ENCODE measurements around the gene ABHD16B.

ABHD16B gene

DNA sequence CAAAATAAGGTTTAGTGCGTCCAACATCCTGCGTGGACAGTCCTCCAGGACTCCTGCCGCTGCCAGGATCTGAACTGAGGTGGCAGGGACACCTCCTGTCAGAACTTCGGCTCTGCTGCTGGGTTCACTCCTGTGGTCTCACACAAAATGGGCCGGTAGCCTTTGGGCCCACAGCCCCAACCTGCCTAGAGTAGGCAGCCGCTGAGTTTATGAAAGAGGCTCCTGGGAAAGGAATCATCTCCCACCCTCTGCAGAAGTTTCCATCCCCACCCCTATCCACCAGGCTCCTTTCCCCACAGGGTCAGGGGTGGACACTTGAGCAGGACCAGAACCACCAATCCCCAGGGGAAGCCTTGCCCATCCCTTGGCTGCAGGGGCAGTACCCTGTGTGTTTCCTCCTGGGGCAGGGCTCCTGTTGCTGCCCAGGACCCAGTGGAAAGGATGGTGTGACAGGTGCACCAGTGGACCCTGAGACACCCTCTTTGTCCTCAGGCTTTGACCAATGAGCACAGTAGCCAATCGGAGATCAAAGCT lies 2.1 kb upstream of the ABHD16B start:
- in situ Hi-C loops (cut with HindIII; ENCODE audit: low sequenced_read_pairs): no loop called here
- DNase-seq (ENCODE audit: low read depth): no peak
- TF ChIP-seq, protein P1, sequence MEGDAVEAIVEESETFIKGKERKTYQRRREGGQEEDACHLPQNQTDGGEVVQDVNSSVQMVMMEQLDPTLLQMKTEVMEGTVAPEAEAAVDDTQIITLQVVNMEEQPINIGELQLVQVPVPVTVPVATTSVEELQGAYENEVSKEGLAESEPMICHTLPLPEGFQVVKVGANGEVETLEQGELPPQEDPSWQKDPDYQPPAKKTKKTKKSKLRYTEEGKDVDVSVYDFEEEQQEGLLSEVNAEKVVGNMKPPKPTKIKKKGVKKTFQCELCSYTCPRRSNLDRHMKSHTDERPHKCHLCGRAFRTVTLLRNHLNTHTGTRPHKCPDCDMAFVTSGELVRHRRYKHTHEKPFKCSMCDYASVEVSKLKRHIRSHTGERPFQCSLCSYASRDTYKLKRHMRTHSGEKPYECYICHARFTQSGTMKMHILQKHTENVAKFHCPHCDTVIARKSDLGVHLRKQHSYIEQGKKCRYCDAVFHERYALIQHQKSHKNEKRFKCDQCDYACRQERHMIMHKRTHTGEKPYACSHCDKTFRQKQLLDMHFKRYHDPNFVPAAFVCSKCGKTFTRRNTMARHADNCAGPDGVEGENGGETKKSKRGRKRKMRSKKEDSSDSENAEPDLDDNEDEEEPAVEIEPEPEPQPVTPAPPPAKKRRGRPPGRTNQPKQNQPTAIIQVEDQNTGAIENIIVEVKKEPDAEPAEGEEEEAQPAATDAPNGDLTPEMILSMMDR (IDR thresholded peaks at IDR 0.05; ENCODE audit: low read depth, low read length, missing control alignments): no peak
- no peak overlapping the region for H3K4me3 ChIP-seq (ENCODE audit: low read depth, low read length)

DNA sequence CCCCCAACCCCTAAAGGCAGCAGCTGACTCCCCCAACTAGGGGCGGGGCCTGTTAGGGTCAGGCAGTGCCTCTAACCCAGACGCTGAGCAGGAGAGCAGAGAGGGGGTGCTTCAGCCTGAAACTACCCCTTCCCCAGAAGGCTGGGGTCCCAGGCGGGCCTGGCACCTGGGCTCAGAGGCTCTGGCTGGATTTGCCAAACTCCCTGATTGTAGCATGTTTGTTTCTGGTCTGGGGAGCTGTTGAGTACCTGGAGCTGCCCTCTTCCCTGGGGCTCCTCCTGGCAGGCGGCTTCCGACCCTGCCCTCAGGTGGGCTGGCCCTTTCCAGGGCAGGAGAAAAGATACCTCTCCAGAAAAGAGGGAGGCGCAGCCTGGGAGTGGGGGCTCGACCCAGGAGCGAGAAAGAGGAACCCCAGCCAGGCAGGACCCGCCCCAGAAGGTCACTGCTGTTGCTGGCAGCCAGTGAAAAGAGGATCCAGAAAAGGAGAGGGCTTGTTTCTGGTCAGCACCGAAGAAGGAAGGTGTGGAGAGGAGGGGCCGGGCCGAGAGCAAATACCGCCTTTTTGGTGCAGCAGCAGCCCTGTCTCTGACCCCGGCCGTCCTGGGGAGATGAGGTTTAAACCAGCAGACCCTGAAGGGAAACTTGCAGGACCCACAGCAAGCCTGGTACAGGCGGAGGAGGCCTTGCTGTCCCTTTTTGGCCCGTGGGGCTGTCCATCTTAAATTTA lies 810 bp upstream of the ABHD16B start:
- TF ChIP-seq, protein P1 (IDR thresholded peaks at IDR 0.05; ENCODE audit: low read depth, low read length, missing control alignments): no peak
- in situ Hi-C loops (cut with HindIII; ENCODE audit: low sequenced_read_pairs): no loop called here
- no peak overlapping the region for H3K4me3 ChIP-seq (ENCODE audit: low read depth, low read length)
- no peak for DNase-seq (ENCODE audit: low read depth)

DNA sequence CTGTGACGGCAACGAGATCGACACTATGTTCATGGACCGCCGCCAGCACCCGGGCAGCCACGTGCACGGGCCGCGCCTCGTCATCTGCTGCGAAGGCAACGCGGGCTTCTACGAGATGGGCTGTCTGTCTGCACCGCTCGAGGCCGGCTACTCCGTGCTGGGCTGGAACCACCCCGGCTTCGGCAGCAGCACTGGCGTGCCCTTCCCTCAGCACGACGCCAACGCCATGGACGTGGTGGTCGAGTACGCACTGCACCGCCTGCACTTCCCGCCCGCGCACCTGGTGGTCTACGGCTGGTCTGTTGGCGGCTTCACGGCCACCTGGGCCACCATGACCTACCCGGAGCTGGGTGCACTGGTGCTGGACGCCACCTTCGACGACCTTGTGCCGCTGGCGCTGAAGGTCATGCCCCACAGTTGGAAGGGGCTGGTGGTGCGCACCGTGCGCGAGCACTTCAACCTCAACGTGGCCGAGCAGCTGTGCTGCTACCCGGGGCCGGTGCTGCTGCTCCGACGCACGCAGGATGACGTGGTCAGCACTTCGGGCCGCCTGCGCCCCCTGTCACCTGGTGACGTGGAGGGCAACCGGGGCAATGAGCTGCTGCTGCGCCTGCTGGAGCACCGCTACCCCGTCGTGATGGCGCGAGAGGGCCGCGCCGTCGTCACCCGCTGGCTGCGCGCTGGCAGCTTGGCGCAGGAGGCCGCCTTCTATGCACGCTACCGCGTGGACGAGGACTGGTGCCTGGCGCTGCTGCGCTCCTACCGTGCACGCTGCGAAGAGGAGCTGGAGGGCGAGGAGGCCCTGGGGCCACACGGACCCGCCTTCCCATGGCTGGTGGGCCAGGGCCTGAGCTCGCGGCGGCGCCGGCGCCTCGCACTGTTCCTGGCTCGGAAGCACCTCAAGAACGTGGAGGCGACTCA lies 943 bp downstream of the ABHD16B start:
- no peak for DNase-seq (ENCODE audit: low read depth)
- H3K4me3 ChIP-seq (ENCODE audit: low read depth, low read length): no peak overlapping the region
- TF ChIP-seq, protein P1 (IDR thresholded peaks at IDR 0.05; ENCODE audit: low read depth, low read length, missing control alignments): no peak
- in situ Hi-C loops (cut with HindIII; ENCODE audit: low sequenced_read_pairs): no loop called here

DNA sequence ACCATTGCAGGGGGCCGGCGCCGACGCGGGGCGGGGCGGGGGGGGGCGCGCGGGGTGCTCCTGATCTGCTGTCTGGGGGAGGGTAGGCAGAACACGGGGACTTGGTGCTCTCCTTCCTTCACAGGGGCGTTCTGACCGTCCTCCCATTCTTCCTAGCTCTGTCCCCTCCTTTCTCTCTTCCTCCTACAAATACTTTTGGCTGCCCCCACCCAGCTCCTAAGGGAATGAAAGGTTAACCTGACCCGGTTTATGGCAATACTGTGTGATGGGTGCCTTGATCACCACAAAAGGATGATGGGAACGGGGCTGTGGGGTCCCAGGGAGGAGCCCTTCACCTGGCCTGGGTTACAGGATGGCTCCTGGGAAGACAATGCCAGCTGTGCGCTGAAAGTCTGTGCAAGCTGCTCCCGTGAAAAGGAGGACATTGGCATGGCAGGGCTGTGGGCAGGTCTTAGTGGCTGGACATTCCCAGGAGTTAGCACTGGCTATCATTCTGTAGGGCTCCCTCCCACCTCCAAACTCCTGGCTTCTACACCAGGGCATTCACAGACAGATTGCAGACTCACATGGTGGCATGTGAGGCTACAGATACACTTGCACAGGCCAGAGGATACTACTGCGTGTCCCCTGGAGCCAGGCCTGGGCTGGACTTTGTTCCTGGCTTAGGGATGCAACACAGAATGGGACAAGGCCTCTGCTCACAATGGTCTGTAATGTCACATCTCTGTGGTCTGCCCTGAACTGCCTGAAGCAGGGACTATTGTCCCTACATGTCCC lies 1.9 kb downstream of the ABHD16B start:
- no peak for DNase-seq (ENCODE audit: low read depth)
- peak overlapping the region; percentile 95 for H3K4me3 ChIP-seq (ENCODE audit: low read depth, low read length)
- TF ChIP-seq, protein P1 (IDR thresholded peaks at IDR 0.05; ENCODE audit: low read depth, low read length, missing control alignments): no peak
- in situ Hi-C loops (cut with HindIII; ENCODE audit: low sequenced_read_pairs): no loop called here

DNA sequence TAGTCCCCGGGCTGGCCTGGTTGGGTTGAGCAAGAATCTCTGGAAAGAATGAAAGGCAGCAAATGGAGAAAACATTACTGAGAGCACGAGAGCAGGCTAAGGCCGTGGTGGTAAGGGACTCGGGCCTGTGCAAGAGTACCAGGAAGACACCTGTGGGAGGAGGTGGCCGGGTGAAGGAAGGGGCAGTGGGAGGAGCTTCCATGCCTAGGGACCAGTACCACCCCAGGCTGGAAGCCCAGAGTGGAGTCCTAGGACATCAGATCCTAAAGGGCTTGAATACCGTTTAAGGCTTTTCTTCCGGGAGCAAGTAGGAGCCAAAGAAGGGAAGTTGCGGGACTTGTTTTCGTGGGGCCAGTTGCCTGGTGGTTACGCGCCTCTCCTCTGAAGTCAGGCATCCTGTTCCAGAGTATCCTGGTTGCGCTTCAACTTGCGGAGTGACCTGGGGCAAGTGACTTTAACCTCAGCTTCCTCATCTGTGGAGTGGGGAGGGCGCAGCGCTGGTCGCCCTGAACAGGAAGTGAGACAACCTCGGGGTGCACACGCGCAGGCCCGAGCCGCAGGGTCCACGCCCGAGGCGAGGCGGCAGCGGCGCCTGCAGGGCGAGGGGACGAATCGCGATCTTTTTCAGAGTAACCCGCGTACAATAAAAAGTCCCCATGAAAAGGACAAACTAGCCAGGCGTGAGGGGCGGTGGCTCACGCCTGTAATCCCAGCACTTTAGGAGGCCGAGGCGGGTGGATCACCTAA lies 2.7 kb downstream of the ABHD16B start:
- DNase-seq (ENCODE audit: low read depth): no peak
- in situ Hi-C loops (cut with HindIII; ENCODE audit: low sequenced_read_pairs): no loop called here
- H3K4me3 ChIP-seq (ENCODE audit: low read depth, low read length): peak overlapping the region; percentile 95
- TF ChIP-seq, protein P1 (IDR thresholded peaks at IDR 0.05; ENCODE audit: low read depth, low read length, missing control alignments): peak; percentile 64

Data from astrocyte of the cerebellum (primary cell).